Activated CD4-positive, alpha-beta T cell treated with anti-CD3 and anti-CD28 coated beads, Interleukin-2, Interleukin-4, amounts not matched to agents 100 ng/mL and 50 ng/mL, durations not matched to agents 16 hours and 8 hours (primary cell): Measurements from ENCODE around the gene WASHC4.

ENCODE experiments used
- DNase-seq: peaks from one replicate; pipeline ENCODE4 v3.0.0-alpha.2; 2020; ENCODE audit warnings: low spot score

The WASHC4 gene

GRCh38 chr12:105107494-105108371, at the start of gene WASHC4:
WASHC4 (plus strand) TSS chr12:105107731; CDS start chr12:105107801, 70 bp downstream.
- DNase-seq: peak; percentile 96

GRCh38 chr12:105060715-105061378, 46.7 kb upstream of the WASHC4 start:
- no peak for DNase-seq

DNA sequence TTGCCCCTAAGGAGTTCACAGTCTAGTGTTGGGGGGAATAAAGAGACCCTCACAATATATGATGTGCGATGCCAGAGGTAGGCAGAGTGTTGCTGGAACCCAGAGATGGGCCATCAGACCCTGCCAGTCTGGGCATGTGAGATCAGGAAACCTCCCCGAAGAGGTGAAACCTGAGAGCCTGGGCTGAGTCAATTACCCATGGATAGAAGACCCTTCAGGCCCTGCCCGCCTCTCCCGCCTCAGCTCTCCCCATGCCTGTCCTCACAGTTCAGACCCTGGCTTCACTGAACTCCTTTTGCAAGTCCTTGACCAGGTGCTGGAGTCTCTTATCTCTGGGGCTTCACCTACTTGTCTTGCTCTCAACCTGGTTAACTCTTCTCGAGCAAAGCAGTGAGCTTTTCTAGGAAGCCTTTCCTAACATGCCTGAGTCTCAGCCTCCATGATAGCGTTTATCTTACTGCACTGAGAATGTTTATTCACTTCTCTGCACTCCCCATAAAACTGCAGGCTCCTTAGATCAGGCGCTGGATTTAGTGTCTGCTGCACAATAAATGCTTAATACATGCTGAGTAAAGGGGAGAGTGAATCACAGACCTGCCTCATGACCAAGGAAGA, 42.9 kb upstream of the WASHC4 start:
- no peak for DNase-seq

DNA sequence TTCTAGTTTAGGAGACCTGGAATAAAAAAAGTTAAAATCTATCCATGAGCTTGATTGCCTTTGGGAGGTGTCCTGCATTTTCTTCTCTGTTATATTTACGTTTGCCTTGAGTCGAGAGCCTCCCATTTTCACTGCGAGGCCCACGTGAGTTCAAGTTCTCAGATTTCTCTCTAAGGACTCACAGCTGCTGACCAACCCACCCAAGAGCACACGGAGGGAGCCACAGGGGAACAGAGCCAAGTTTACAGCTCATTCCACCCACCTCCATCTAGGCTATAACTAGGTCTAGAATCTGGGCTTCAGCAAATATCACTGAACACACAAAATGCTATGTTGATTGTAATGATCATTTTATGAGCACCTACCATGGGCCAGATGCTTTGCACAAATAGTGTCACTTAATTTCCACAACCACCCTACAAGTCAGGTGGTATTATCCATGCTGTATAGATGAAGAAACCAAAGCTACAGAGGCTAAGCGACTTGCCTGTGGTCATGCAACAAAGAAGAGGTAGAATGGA, 40.0 kb upstream of the WASHC4 start:
- DNase-seq: no peak

DNA sequence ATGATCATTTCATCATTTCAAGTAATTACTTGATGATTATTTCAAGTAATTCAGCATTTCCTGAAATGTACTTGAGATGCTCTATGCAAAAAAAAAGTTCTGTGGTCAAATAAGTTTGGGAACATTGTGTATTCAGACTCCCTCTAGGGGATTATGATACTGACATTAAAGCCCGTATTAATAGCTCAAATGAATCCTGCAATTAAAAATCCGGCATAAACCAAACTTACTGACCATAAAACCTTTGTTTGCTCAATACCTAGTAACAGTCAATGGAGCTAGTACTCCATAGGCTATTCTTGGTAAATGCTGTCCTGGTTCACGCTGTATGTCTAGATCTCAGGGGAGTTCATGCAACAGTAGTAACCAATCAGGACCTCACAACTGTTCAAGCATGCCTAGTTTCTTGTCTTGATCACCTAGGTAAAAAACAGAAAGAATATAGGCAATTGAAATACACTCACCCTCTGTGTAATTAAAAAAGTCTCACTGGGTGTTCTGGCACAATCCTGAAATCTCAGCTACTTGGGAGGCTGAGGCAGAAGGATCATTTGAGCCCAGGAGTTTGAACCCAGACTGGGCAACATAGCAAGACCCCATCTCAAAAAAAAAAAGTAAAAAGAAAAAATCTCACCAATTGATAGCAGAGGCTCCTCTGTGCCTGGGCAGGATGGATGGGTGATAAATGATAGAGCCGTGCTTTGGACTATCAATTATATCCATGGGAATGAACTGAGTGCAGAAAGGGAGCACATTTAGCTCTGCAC, 37.4 kb upstream of the WASHC4 start:
- DNase-seq: no peak

DNA sequence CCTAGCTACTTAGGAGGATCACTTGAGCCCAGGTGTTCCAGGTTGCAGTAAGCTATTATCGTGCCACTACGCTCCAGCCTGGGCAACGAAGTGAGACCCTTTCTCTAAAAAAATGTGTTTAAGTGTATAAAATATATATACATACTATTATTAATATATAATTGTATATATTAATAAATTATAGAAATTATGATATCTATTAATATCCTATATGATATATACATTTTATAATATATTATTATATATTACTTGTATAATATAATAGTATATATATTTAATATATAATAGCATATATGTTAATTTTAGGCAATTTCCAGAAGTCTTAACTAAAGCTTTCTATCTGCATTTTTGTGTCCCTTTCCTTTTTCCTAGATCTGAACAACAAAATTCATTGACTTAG, 35.5 kb upstream of the WASHC4 start:
- no peak for DNase-seq

DNA sequence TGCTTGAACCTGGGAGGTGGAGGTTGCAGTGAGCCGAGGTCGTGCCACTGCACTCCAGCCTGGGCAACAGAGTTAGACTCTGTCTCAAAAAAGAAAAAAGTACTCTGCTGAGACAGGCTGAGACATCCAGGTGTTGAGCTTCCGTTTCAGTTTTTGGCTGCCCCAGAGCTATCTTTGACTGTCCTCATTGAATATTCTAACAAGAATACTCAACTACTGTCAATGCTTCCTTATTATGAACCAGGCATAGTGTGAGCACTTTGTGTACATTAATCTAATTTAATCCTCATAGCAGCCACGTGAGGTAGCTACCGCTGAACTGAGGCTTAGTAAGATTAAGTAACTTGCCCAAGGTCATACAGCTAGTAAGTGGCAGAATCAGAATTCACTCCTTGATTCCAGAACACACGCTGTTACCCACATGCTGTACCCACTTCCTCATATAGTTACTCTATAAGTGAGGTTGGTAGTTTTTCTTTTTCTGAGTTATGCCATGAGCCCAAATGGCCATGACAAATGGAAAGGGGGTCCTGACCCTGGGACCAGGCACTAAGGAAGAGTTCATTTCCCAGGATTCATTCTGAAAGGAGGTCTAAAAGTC, 34.5 kb upstream of the WASHC4 start:
- DNase-seq: no peak

- DNase-seq: no peak
These were observed 31.4 kb upstream of the WASHC4 start for GRCh38 chr12:105076098-105076497.

DNA sequence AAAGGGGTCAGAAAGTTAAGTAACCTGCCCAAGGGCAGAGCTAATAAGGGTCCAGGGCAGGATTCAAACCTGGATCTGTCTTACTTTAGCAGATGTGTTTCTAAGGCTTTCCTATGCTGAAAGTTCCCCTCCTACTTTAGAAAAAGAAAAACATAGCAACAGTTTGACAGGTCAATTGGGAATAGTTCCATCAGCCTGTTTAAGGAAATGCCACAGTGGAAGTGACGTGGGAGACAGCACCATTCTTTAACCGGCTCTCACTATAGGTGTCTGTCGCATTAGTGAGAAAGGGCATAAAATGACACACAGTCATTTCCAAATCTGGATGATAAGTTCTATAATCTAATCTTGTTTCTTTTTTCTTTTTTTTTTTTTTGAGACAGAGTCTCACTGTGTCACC, 30.6 kb upstream of the WASHC4 start:
- no peak for DNase-seq

- DNase-seq: no peak
These were observed 30.1 kb upstream of the WASHC4 start for GRCh38 chr12:105077435-105077834.

- no peak for DNase-seq
These were observed 28.6 kb upstream of the WASHC4 start for GRCh38 chr12:105078712-105079570.

DNA sequence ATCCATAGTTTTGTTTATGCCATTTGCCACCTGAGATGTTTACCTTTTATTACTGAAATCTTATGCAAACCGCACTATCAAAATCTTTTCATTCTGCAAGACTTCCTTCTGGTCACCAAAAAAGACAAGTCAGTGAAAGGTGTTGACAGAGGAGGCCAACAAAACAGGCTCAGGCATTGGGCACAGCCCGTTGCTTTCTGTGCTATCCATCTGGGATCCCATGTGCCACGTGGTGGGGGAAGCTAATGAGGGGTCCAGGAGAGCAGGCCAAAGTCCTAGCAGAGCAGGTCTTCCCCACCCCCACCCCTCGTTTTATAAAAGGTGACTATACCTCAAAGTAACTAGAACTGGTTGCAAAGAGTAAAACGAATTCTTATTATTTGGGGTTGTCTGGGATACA, 24.5 kb upstream of the WASHC4 start:
- no peak for DNase-seq

DNA sequence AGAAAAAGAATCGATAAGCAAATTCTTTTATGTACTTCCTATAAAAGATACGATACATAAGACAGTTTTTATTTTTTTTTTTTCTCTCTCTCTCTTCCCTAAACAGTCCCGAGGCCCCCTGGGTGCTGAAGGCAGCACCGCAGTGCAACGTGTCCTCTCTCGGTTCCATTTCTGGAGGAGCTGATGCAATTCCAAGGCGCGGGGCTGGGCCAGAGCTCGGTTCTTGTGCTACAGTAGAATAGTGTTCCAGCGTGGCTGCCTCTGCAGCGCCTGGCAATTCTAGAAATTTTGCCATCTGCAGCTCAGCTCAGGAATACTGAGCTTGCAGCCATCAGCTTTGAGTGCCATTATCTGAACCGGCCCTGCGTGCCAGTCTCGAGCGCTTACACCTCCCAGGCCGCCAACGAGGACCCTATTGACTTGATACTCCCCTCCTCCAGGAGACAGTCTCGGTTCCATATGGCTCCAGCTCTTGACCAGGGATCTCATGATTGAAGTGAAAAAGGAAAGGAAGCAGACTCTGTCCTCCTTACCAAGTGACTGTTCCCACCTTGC, 23.9 kb upstream of the WASHC4 start:
- DNase-seq: no peak

DNA sequence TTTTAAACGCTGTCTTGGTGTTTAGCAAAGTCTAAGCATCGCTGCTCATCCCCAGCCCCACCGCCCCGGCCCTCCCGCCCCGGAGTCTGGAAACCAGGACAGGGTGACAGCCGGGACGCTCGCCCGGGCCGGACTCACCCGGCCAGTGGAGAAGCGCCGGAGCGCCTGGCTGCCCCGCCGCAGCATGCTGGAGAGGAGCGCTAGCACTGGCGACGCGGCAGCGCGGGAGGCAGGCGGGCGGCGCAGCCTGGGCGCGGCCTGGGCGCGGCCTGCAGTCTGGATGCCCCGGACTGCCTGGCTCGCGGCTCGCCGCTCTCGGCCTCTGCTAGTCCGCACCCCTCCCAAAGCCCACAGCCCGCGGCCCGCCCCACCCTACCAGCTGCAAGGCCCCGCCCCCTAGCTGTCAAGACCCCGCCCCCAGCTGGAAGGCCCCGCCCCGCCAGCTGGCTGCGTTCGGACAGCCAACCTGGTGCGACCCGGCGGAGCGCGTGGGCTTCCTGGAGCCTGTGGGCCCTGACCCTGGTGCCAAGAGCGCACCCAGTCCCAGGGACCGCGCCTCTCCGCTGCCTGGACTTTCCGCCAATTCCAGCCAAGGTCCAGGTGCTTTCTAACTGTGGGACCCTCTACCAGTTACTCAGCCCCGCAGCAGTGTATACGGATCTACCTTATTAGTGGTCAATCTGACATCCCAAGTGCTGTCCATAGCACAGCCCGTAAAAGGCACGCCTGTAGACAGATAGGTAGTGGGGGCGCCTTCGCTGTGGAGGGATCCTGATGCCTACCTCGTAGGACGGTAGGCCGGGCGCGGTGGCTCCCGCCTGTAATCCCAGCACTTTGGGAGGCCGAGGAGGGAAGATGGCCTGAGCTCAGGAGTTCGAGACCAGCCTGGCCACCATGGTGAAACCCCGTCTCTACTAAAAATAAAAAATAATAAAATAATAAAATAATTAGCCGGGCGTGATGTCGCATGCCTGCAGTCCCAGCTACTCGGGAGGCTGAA, 23.0 kb upstream of the WASHC4 start, which contains the start of gene ALDH1L2:
TSS of gene ALDH1L2 (minus strand) at position 208 of the 1,000 bp plus-strand sequence. CDS start at position 186, 22 bp downstream.
- DNase-seq: peak; percentile 61

- DNase-seq: no peak
These were observed 22.0 kb upstream of the WASHC4 start for GRCh38 chr12:105085501-105085900.

GRCh38 chr12:105089817-105090216, 17.7 kb upstream of the WASHC4 start:
- no peak for DNase-seq

DNA sequence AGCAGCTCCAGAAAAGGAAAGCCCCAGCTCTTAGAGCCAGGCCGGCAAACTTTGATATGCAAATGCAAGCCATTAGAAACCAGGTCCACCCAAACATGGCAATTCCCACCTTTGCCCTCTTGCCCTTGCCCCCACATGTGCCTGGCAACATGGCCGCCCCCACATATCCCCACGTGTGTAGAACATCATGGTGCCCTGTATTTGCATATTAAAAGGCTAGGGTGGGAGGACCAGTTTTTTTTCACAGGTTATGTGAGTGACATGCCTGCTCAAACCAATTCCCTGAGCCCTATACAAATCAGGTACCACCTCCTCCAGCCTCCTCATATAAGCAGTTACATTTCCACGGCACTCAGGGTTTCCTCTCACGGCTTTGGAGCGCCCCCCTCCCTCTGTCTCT, 17.2 kb upstream of the WASHC4 start:
- no peak for DNase-seq

GRCh38 chr12:105091476-105092206, 15.9 kb upstream of the WASHC4 start:
- DNase-seq: no peak
